Measurements from ENCODE around the gene MLYCD. TPM values are rescaled to one million over a fixed set of nuclear protein-coding genes. Genes with fewer than 3 reads are reported as not detected.
A peak's percentile ranks its signal among the peaks of the same experiment; 100 is the strongest.

Gene MLYCD
- total RNA-seq, 1 donor = 5.1 TPM

- peaks cover 11% of the 10 kb centered on the region for H4K20me1 ChIP-seq (ENCODE audit: insufficient read depth, low read length)
- H3K4me3 ChIP-seq (ENCODE audit: insufficient read depth, low read length) = no peak overlapping the region
- H3K27me3 ChIP-seq (ENCODE audit: insufficient read depth, low read length) = no peaks in the 10 kb centered on the region
- H3K36me3 ChIP-seq (ENCODE audit: insufficient read depth, low read length) = no peaks in the 10 kb centered on the region
- H2AFZ ChIP-seq (ENCODE audit: low read length) = no peak overlapping the region
- DNase-seq (ENCODE audit: insufficient read length, low spot score, missing footprints) = no peak
- H3K9me3 ChIP-seq (ENCODE audit: low read depth, low read length) = no peaks in the 10 kb centered on the region
- H3K4me1 ChIP-seq (ENCODE audit: insufficient read depth, low read length) = peaks cover 22% of the 10 kb centered on the region
- peaks cover 19% of the 10 kb centered on the region for H3K79me2 ChIP-seq (ENCODE audit: insufficient read depth, low read length)
- no peak for TF ChIP-seq CTCF (IDR thresholded peaks at IDR 0.05; ENCODE audit: extremely low read depth, low read depth, low read length)
- no peak overlapping the region for H3K4me2 ChIP-seq (ENCODE audit: insufficient read depth, low read length)
- no peak overlapping the region for H3K27ac ChIP-seq (ENCODE audit: low read depth, low read length)
Measured at GRCh38 chr16:83951544-83951943, 52.6 kb downstream of the MLYCD start.

GRCh38 chr16:83952587-83952939, 53.6 kb downstream of the MLYCD start:
- Histone ChIP-seq H2AFZ (ENCODE audit: low read length) (peak overlapping the region; percentile 90), H3K9me3 (ENCODE audit: low read depth, low read length) (no peaks in the 10 kb centered on the region), H3K4me1 (ENCODE audit: insufficient read depth, low read length) (peaks cover 22% of the 10 kb centered on the region), H3K27ac (ENCODE audit: low read depth, low read length) (peak overlapping the region; percentile 82), H3K79me2 (ENCODE audit: insufficient read depth, low read length) (peaks cover 24% of the 10 kb centered on the region), H4K20me1 (ENCODE audit: insufficient read depth, low read length) (peaks cover 11% of the 10 kb centered on the region), H3K36me3 (ENCODE audit: insufficient read depth, low read length) (no peaks in the 10 kb centered on the region), H3K4me3 (ENCODE audit: insufficient read depth, low read length) (peak overlapping the region; percentile 87), H3K4me2 (ENCODE audit: insufficient read depth, low read length) (peak overlapping the region; percentile 95), H3K27me3 (ENCODE audit: insufficient read depth, low read length) (no peaks in the 10 kb centered on the region)
- no peak for TF ChIP-seq CTCF (IDR thresholded peaks at IDR 0.05; ENCODE audit: extremely low read depth, low read depth, low read length)
- DNase-seq (ENCODE audit: insufficient read length, low spot score, missing footprints) = no peak

- Histone ChIP-seq H4K20me1 (ENCODE audit: insufficient read depth, low read length) (peaks cover 11% of the 10 kb centered on the region), H3K27me3 (ENCODE audit: insufficient read depth, low read length) (no peaks in the 10 kb centered on the region), H3K4me1 (ENCODE audit: insufficient read depth, low read length) (peaks cover 22% of the 10 kb centered on the region), H3K9me3 (ENCODE audit: low read depth, low read length) (no peaks in the 10 kb centered on the region), H3K27ac (ENCODE audit: low read depth, low read length) (peak within 1 kb of the TSS; percentile 82), H3K4me3 (ENCODE audit: insufficient read depth, low read length) (peak within 1 kb of the TSS; percentile 87), H3K36me3 (ENCODE audit: insufficient read depth, low read length) (peaks cover 2% of the 10 kb centered on the region), H3K4me2 (ENCODE audit: insufficient read depth, low read length) (peak within 1 kb of the TSS; percentile 95), H3K79me2 (ENCODE audit: insufficient read depth, low read length) (peaks cover 24% of the 10 kb centered on the region), H2AFZ (ENCODE audit: low read length) (peak within 1 kb of the TSS; percentile 90)
- TF ChIP-seq CTCF (IDR thresholded peaks at IDR 0.05; ENCODE audit: extremely low read depth, low read depth, low read length) = no peak
- peak; percentile 99 for DNase-seq (ENCODE audit: insufficient read length, low spot score, missing footprints)
Measured at GRCh38 chr16:83952940-83953795, 54.3 kb downstream of the MLYCD start, which contains the start of gene OSGIN1. OSGIN1 (plus strand) TSS chr16:83953240; CDS start chr16:83957672, 4,432 bp downstream.

- peak overlapping the region; percentile 82 for H2AFZ ChIP-seq (ENCODE audit: low read length)
Measured at GRCh38 chr16:83953796-83954576, 55.1 kb downstream of the MLYCD start.

More at GRCh38 chr16:83953796-83954576, 55.1 kb downstream of the MLYCD start:
- peak; percentile 85 for DNase-seq (ENCODE audit: insufficient read length, low spot score, missing footprints)
- H3K27ac ChIP-seq (ENCODE audit: low read depth, low read length) = peak overlapping the region; percentile 82
- peak overlapping the region; percentile 87 for H3K4me3 ChIP-seq (ENCODE audit: insufficient read depth, low read length)
- H3K27me3 ChIP-seq (ENCODE audit: insufficient read depth, low read length) = no peaks in the 10 kb centered on the region
- H3K4me2 ChIP-seq (ENCODE audit: insufficient read depth, low read length) = peak overlapping the region; percentile 95
- H3K79me2 ChIP-seq (ENCODE audit: insufficient read depth, low read length) = peaks cover 24% of the 10 kb centered on the region
- peaks cover 10% of the 10 kb centered on the region for H3K36me3 ChIP-seq (ENCODE audit: insufficient read depth, low read length)
- H3K9me3 ChIP-seq (ENCODE audit: low read depth, low read length) = no peaks in the 10 kb centered on the region
- peaks cover 11% of the 10 kb centered on the region for H4K20me1 ChIP-seq (ENCODE audit: insufficient read depth, low read length)
- H3K4me1 ChIP-seq (ENCODE audit: insufficient read depth, low read length) = peaks cover 22% of the 10 kb centered on the region
- peak; percentile 55 for TF ChIP-seq CTCF (IDR thresholded peaks at IDR 0.05; ENCODE audit: extremely low read depth, low read depth, low read length)
